HepG2 (cell line): ENCODE results near the gene PHKB.

ENCODE experiments used
- EP300 ChIP-seq, 3 experiments: sonication (generic) in 1 of 3; formaldehyde crosslinking in 1 of 3; IDR thresholded peaks; 2 replicates each; pipeline versions ENCODE4 v1.5.1 to v1.6.1; 2011 to 2020; ENCODE audit warnings: low read depth in 2 of 3, low read length in 2 of 3, borderline replicate concordance in 1 of 3, improper control_type of control experiment in 1 of 3, mild to moderate bottlenecking in 1 of 3, missing genetic modification reagents in 1 of 3, moderate library complexity in 1 of 3
- FOXM1 ChIP-seq: sonication (generic); formaldehyde crosslinking; IDR thresholded peaks from 2 replicates; pipeline ENCODE4 v1.5.0; 2020; ENCODE audit warnings: missing genetic modification reagents
- JUN ChIP-seq: sonication (generic); formaldehyde crosslinking; IDR thresholded peaks from 2 replicates; pipeline ENCODE4 v1.4.0; 2020; ENCODE audit warnings: mild to moderate bottlenecking, missing genetic modification reagents
- RAD21 ChIP-seq: fragments of 450-650 bp; formaldehyde crosslinking; IDR thresholded peaks from 2 replicates; pipeline ENCODE4 v1.5.0; 2020; ENCODE audit warnings: mild to moderate bottlenecking
- SMARCC2 ChIP-seq: fragments of 450-650 bp; IDR thresholded peaks from 2 replicates; pipeline ENCODE4 v1.6.1; 2017; ENCODE audit warnings: antibody characterized with exemption, mild to moderate bottlenecking
- ZNF335 ChIP-seq: sonication (generic); formaldehyde crosslinking; IDR thresholded peaks from 2 replicates; pipeline ENCODE4 v1.4.0; 2020; ENCODE audit warnings: missing genetic modification reagents
- ZSCAN29 ChIP-seq: sonication (generic); formaldehyde crosslinking; conservative IDR thresholded peaks from 2 replicates; pipeline ENCODE4 v1.4.0; 2020; ENCODE audit warnings: mild to moderate bottlenecking, missing genetic modification reagents
- TF ChIP-seq, protein P1 (sequence below): sonication (generic); formaldehyde crosslinking; IDR thresholded peaks from 2 replicates; pipeline ENCODE4 v1.8.1; 2023; ENCODE audit warnings: mild to moderate bottlenecking, missing genetic modification reagents, borderline replicate concordance
- TF ChIP-seq, protein P2 (sequence below): sonication (generic); formaldehyde crosslinking; IDR thresholded peaks from 2 replicates; pipeline ENCODE4 v1.5.0; 2020; ENCODE audit warnings: mild to moderate bottlenecking, missing genetic modification reagents, moderate library complexity
- TF ChIP-seq, protein P3 (sequence below): sonication (generic); formaldehyde crosslinking; IDR thresholded peaks from 2 replicates; pipeline ENCODE4 v1.5.0; 2020; ENCODE audit warnings: mild to moderate bottlenecking, low read depth, missing genetic modification reagents, borderline replicate concordance
- TF ChIP-seq, protein P4 (sequence below): sonication (generic); formaldehyde crosslinking; conservative IDR thresholded peaks from 2 replicates; pipeline ENCODE4 v1.4.0; 2020; ENCODE audit warnings: missing genetic modification reagents
- TF ChIP-seq, protein P5 (sequence below): sonication (generic); formaldehyde crosslinking; IDR thresholded peaks from 2 replicates; pipeline ENCODE4 v1.4.0; 2020; ENCODE audit warnings: low read depth, mild to moderate bottlenecking, missing genetic modification reagents
- TF ChIP-seq, protein P6 (sequence below): sonication (generic); formaldehyde crosslinking; IDR thresholded peaks from 2 replicates; pipeline ENCODE4 v1.8.0; 2022; ENCODE audit warnings: mild to moderate bottlenecking, missing genetic modification reagents

DNA sequence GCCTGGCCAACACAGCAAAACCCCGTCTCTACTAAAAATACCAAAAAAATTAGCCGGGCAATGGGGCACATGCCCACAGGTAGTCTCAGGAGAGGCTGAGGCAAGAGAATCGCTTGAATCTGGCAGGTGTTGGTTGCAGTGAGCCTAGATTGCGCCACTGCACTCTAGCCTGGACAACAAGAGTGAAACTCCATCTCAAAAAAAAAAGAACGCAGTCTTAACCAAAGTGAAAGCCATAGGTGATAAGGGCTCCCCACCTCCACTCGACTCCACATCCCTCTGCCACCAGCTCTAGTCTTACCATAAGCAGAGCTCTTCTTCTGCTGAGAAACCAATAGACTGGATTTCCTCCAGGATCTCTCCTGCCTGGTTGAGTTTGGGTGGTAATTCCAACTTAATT is 266.0 kb downstream of the PHKB start:
- TF ChIP-seq, protein P1, sequence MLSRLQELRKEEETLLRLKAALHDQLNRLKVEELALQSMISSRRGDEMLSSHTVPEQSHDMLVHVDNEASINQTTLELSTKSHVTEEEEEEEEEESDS (CRISPR knock-in tag), result no peak
- TF ChIP-seq, protein P2, sequence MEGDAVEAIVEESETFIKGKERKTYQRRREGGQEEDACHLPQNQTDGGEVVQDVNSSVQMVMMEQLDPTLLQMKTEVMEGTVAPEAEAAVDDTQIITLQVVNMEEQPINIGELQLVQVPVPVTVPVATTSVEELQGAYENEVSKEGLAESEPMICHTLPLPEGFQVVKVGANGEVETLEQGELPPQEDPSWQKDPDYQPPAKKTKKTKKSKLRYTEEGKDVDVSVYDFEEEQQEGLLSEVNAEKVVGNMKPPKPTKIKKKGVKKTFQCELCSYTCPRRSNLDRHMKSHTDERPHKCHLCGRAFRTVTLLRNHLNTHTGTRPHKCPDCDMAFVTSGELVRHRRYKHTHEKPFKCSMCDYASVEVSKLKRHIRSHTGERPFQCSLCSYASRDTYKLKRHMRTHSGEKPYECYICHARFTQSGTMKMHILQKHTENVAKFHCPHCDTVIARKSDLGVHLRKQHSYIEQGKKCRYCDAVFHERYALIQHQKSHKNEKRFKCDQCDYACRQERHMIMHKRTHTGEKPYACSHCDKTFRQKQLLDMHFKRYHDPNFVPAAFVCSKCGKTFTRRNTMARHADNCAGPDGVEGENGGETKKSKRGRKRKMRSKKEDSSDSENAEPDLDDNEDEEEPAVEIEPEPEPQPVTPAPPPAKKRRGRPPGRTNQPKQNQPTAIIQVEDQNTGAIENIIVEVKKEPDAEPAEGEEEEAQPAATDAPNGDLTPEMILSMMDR (CRISPR knock-in tag), result no peak
- no peak for TF ChIP-seq RAD21
- no peak for TF ChIP-seq EP300 (IDR thresholded peaks at IDR 0.05; ENCODE audit: low read depth in 2 of 2, low read length in 2 of 2)
- no peak for TF ChIP-seq EP300 (CRISPR knock-in tag; IDR thresholded peaks at IDR 0.05; ENCODE audit: borderline replicate concordance)
- no peak for TF ChIP-seq FOXM1
- TF ChIP-seq, protein P3, sequence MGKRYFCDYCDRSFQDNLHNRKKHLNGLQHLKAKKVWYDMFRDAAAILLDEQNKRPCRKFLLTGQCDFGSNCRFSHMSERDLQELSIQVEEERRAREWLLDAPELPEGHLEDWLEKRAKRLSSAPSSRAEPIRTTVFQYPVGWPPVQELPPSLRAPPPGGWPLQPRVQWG (CRISPR knock-in tag), result no peak
- TF ChIP-seq ZSCAN29 (CRISPR knock-in tag), result no peak
- TF ChIP-seq, protein P4, sequence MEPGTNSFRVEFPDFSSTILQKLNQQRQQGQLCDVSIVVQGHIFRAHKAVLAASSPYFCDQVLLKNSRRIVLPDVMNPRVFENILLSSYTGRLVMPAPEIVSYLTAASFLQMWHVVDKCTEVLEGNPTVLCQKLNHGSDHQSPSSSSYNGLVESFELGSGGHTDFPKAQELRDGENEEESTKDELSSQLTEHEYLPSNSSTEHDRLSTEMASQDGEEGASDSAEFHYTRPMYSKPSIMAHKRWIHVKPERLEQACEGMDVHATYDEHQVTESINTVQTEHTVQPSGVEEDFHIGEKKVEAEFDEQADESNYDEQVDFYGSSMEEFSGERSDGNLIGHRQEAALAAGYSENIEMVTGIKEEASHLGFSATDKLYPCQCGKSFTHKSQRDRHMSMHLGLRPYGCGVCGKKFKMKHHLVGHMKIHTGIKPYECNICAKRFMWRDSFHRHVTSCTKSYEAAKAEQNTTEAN (CRISPR knock-in tag), result no peak
- no peak for TF ChIP-seq JUN (CRISPR knock-in tag)
- TF ChIP-seq, protein P5, sequence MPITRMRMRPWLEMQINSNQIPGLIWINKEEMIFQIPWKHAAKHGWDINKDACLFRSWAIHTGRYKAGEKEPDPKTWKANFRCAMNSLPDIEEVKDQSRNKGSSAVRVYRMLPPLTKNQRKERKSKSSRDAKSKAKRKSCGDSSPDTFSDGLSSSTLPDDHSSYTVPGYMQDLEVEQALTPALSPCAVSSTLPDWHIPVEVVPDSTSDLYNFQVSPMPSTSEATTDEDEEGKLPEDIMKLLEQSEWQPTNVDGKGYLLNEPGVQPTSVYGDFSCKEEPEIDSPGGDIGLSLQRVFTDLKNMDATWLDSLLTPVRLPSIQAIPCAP, result no peak
- TF ChIP-seq ZNF335 (CRISPR knock-in tag), result no peak
- TF ChIP-seq SMARCC2, result no peak
- TF ChIP-seq, protein P6, sequence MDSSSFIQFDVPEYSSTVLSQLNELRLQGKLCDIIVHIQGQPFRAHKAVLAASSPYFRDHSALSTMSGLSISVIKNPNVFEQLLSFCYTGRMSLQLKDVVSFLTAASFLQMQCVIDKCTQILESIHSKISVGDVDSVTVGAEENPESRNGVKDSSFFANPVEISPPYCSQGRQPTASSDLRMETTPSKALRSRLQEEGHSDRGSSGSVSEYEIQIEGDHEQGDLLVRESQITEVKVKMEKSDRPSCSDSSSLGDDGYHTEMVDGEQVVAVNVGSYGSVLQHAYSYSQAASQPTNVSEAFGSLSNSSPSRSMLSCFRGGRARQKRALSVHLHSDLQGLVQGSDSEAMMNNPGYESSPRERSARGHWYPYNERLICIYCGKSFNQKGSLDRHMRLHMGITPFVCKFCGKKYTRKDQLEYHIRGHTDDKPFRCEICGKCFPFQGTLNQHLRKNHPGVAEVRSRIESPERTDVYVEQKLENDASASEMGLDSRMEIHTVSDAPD (CRISPR knock-in tag), result no peak
